Measurements from ENCODE around the gene PARK7.
A peak's percentile ranks its signal among the peaks of the same experiment; 100 is the strongest.

The PARK7 gene

GRCh38 chr1:8031176-8031785 lies 69.8 kb downstream of the PARK7 start:
- no peak overlapping the region for H3K27ac ChIP-seq (ENCODE audit: low read length)
- no peaks in the 10 kb centered on the region for H3K27me3 ChIP-seq (ENCODE audit: insufficient read depth, low read length, poor library complexity)
- TF ChIP-seq CTCF (IDR thresholded peaks at IDR 0.05; ENCODE audit: borderline replicate concordance, extremely low read depth, low read length, poor library complexity, severe bottlenecking): peak; percentile 48
- TF ChIP-seq EZH2 (IDR thresholded peaks at IDR 0.05; ENCODE audit: borderline replicate concordance, low read depth, low read length, severe bottlenecking): no peak
- H3K4me1 ChIP-seq (ENCODE audit: insufficient read depth, low read length): no peaks in the 10 kb centered on the region
- no peak overlapping the region for H2AFZ ChIP-seq (ENCODE audit: low read depth, low read length)
- DNase-seq (no peak), ATAC-seq (ENCODE audit: insufficient read depth, low read depth) (no peak)
- no peaks in the 10 kb centered on the region for H3K79me2 ChIP-seq (ENCODE audit: insufficient read depth, low read length)
- no peak overlapping the region for H3K4me2 ChIP-seq (ENCODE audit: insufficient read depth, low read length)
- no peak overlapping the region for H3K4me3 ChIP-seq (ENCODE audit: low read depth in 1 of 2, low read length in 2 of 2)
- no peaks in the 10 kb centered on the region for H3K36me3 ChIP-seq (ENCODE audit: insufficient read depth, low read length)
- H4K20me1 ChIP-seq (ENCODE audit: insufficient read depth, low read length): no peaks in the 10 kb centered on the region
- no peak overlapping the region for H3K9ac ChIP-seq (ENCODE audit: low read depth, low read length)
- H3K9me3 ChIP-seq (ENCODE audit: insufficient read depth, low read length, severe bottlenecking): no peaks in the 10 kb centered on the region

GRCh38 chr1:8032366-8032910 lies 70.9 kb downstream of the PARK7 start:
- no peak for TF ChIP-seq EZH2 (IDR thresholded peaks at IDR 0.05; ENCODE audit: borderline replicate concordance, low read depth, low read length, severe bottlenecking)
- TF ChIP-seq CTCF (IDR thresholded peaks at IDR 0.05; ENCODE audit: borderline replicate concordance, extremely low read depth, low read length, poor library complexity, severe bottlenecking): no peak
- no peaks in the 10 kb centered on the region for H3K4me1 ChIP-seq (ENCODE audit: insufficient read depth, low read length)
- no peak for ATAC-seq (ENCODE audit: insufficient read depth, low read depth)
- no peak for DNase-seq
- no peaks in the 10 kb centered on the region for H3K27me3 ChIP-seq (ENCODE audit: insufficient read depth, low read length, poor library complexity)
- no peak overlapping the region for H3K4me3 ChIP-seq (ENCODE audit: low read depth in 1 of 2, low read length in 2 of 2)
- no peaks in the 10 kb centered on the region for H3K9me3 ChIP-seq (ENCODE audit: insufficient read depth, low read length, severe bottlenecking)
- no peaks in the 10 kb centered on the region for H3K79me2 ChIP-seq (ENCODE audit: insufficient read depth, low read length)
- no peaks in the 10 kb centered on the region for H3K36me3 ChIP-seq (ENCODE audit: insufficient read depth, low read length)
- H3K27ac ChIP-seq (ENCODE audit: low read length): no peak overlapping the region
- H2AFZ ChIP-seq (ENCODE audit: low read depth, low read length): no peak overlapping the region
- no peak overlapping the region for H3K4me2 ChIP-seq (ENCODE audit: insufficient read depth, low read length)
- H4K20me1 ChIP-seq (ENCODE audit: insufficient read depth, low read length): no peaks in the 10 kb centered on the region
- H3K9ac ChIP-seq (ENCODE audit: low read depth, low read length): no peak overlapping the region

- ATAC-seq (ENCODE audit: insufficient read depth, low read depth): no peak
- H3K4me3 ChIP-seq (ENCODE audit: low read depth in 1 of 2, low read length in 2 of 2): no peak overlapping the region
- TF ChIP-seq CTCF (IDR thresholded peaks at IDR 0.05; ENCODE audit: borderline replicate concordance, extremely low read depth, low read length, poor library complexity, severe bottlenecking): no peak
- no peak for TF ChIP-seq EZH2 (IDR thresholded peaks at IDR 0.05; ENCODE audit: borderline replicate concordance, low read depth, low read length, severe bottlenecking)
Measured at GRCh38 chr1:8033322-8033721, 71.8 kb downstream of the PARK7 start.

More at GRCh38 chr1:8033322-8033721, 71.8 kb downstream of the PARK7 start:
- Histone ChIP-seq H3K27ac (ENCODE audit: low read length) (no peak overlapping the region), H3K79me2 (ENCODE audit: insufficient read depth, low read length) (no peaks in the 10 kb centered on the region), H3K27me3 (ENCODE audit: insufficient read depth, low read length, poor library complexity) (no peaks in the 10 kb centered on the region), H3K4me2 (ENCODE audit: insufficient read depth, low read length) (no peak overlapping the region), H3K9ac (ENCODE audit: low read depth, low read length) (no peak overlapping the region), H2AFZ (ENCODE audit: low read depth, low read length) (no peak overlapping the region), H3K9me3 (ENCODE audit: insufficient read depth, low read length, severe bottlenecking) (no peaks in the 10 kb centered on the region), H3K36me3 (ENCODE audit: insufficient read depth, low read length) (no peaks in the 10 kb centered on the region), H3K4me1 (ENCODE audit: insufficient read depth, low read length) (no peaks in the 10 kb centered on the region), H4K20me1 (ENCODE audit: insufficient read depth, low read length) (no peaks in the 10 kb centered on the region)
- DNase-seq: no peak
